Non-pigmented ciliary epithelial cell (primary cell): Measurements from ENCODE around the gene B4GALT6.
"Not testable (repeated sequence)": the region's sequence is repeated elsewhere in the genome, so short reads cannot be mapped to it uniquely, and the experiment has no call there.

Source experiments
- DNase-seq: peaks from one replicate; pipeline ENCODE4 v3.0.0-alpha.2; 2010; ENCODE audit warnings: low read depth

B4GALT6 gene, protein sequence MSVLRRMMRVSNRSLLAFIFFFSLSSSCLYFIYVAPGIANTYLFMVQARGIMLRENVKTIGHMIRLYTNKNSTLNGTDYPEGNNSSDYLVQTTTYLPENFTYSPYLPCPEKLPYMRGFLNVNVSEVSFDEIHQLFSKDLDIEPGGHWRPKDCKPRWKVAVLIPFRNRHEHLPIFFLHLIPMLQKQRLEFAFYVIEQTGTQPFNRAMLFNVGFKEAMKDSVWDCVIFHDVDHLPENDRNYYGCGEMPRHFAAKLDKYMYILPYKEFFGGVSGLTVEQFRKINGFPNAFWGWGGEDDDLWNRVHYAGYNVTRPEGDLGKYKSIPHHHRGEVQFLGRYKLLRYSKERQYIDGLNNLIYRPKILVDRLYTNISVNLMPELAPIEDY

DNA sequence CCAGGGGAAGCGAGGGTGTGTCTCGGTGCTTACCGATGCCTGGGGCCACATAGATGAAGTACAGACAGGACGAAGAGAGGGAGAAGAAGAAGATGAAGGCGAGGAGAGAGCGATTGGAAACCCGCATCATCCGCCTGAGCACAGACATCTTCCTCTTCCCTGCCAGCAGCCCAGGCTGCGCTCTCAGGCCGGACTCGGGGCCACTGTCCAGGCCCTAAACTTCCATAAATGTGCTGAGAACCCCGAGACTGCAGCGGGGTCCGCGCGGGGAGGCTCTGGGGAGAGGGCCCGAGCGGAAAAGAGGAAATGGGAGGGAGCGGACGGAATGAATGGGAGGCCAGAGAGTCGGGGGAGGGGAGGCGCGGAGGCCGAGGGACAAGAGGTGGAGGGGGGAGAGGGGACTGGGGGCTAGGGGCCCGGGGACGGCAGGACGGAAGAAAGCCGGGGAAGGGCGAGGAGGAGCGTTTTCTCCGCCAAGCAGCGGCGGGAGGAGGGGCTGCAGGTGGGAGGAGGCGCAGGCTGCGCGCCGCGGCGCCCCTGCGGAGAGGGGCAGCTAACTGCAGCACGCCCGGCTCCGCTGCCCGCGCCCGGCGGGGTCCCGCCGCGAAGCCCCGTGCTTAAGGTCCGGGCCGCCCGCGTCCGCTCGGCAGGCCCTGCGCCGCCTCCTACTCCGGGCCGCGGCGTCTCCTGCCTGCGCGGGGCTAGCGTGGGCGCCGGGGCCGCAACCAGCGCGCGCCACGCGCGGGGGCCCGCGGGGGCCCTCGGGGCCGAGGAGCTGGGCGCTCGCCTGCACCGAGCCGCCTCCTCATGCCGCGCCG is at the start of gene B4GALT6:
Gene B4GALT6, minus strand, starts transcription at position 303 of the 818 bp plus-strand sequence. Its CDS starts 155 bp downstream, at position 148.
- DNase-seq = no peak

DNA sequence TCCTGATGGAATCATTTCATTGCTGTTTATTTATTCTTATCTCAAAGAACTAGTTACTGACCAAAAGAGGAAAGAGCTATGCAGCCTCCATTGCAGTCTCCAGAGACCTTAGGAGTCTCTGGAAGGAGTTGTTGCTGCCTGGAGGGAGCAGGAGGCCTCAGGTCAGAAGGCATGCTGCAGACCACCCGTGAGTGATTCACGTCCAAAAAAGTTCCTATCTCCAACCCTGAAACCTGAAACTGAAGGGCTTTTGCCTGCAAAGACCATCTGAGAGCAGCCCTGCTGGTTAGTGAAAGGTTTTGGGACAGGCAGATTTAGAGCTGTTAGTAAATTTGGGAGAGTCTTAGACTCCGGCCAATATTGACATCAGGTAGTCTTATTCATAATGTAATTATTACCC is 47.2 kb upstream of the B4GALT6 start:
- no peak for DNase-seq

DNA sequence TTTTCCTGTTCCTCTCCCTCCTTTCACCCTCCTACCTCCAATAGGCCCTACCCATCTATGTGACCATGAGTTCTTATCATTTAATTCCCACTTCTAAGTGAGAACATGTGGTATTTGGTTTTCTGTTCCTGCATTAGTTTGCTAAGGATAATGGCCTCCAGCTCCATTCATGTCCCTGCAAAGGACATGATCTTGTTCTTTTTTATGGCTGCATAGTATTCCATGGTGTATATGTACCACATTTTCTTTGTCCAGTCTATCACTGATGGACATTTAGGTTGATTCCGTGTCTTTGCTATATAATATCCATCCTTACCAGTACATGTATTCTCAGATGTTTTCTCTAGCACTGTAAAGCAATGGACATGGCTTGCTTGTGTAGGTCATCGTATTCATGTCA is 44.8 kb upstream of the B4GALT6 start:
- DNase-seq = not testable (repeated sequence)

DNA sequence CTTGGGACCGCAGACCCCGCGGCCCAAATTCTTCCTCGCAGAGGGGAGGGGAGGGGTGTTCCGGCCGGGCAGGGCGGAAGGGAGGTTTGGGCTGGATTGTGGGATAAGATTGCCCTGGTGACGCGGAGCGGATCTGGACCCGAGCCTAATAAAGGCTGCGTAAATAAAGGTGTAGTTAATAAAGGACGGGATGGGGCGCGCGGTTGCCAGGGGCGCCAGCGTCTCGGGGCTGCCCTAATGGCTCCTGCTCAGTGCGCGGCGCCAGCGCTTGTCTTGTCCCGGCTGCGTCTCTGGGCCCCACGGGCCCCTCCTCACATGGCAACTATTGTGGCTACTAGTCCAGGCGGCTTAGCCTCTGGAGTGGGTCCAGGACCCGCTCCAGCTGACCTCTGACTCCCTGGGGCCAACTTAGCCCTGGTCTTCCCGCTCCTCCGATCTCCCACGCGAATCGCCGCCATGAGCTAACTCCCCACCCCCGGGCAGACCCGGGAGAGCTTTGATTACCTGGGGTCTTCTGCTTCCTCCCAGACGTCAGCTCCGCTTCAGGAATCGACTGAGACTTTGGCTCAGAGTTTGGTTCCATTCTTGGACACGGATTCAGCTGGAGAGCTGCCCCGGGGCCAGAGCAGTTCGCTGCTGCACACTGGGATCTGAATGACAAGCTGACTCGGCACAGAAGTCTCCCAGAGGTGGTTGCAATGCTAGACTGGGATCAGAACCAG is 39.8 kb upstream of the B4GALT6 start:
- DNase-seq = no peak

DNA sequence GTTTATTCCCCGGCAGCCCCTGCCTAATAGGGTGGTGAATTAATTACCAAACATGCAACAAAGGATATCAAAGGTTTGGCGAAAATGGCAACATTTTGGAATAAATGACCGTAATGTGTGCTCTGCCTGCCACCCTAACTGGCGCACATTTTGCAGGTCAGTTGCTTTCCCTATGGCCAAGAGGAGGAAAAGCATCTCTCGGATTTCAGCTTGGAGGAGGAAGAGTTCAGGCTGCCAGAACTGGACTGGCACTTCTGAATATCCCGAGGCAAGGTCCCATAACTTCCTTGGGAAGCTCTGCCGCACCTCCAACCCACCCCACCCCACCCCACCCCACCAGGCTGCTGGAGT is 39.2 kb upstream of the B4GALT6 start:
- DNase-seq = no peak

DNA sequence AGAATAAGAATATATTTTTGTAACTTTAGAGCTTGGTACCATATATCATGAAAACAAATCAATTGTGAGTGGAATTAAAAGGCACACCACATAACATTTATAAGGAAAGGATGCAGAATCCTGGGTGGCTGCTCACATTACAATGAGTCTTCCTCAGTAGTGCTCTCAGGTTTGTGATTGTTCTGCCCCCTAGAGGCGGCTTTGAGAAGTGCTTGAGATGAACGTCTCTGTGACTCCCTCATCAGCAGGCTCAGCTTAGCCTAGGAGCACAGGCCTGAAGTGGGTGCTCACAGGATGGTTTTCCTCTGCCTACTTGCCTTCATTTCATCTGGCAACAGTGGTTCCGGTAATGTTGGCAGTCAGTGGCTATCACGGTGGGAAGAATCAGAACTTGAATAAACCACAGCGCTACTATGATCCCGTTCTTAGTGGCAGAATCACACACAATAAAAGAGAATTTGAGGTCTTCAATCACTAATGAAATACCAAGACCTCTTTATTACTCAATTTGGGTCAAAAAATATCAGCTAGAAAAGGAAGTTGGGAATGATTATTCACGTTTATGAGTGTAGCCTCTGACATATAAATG is 38.1 kb upstream of the B4GALT6 start:
- peak; percentile 50 for DNase-seq

DNA sequence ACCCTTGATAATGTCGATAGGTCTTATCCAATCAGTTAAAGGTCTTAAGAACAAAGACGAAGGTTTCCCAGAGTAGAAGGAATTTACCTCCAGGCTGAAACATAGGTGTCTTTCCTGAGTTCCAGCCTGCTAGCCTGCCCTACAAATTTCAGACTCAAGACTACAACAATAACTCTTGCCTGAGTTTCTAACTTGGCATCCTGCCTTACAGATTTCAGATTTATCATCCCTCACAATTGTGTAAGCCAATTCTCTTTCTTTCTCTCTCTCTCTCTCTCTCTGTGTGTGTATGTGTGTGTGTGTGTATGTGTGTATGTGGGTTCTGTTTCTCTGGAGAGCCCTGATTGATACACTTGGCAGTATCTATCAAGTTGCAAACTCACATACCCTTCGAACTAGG is 37.2 kb upstream of the B4GALT6 start:
- no peak for DNase-seq

DNA sequence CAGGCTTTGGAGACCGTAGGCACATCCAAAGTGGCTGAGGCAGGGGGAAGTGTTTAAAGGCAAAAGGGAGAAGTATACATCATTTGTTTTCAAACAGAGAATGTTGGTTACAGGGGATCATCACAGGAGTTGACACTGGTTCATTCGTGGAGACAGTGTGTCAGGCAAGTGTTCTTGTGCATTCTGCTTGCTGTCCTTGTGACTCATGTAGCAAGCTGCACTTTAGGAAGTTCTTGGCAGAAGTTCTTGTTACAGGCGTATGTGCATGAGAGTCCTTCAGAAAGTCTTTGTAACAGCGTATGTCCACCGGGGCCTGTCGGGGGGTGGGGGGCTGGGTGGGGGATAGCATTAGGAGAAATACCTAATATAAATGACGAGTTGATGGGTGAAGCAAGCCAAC is 36.5 kb upstream of the B4GALT6 start:
- DNase-seq = no peak

DNA sequence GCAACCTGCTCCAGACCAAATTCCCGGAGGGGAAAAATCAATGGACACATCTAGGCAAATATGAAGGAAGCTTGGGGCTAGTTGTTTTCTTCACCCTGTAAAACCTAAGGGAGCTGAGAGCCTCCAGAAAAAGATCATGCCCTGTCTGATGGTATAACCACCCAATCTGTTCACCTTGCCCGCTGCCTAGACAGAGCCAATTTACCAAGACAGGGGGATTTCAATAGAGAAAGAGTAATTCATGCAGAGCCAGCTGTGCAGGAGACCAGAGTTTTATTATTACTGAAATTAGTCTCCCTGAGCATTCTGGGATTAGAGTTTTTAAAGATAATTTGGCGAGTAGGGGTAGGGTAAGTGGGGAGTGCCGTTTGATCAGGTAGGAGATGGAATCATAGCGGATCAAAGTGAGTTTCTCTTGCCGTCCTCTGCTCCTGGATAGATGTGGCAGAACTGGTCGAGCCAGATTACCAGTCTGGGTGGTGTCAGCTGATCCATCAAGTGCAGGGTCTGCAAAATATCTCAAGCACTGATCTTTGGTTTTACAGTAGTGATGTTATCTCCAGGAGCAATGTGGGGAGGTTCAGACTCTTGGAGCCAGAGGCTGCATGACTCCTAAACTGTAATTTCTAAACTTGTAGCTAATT is 35.1 kb upstream of the B4GALT6 start:
- no peak for DNase-seq

DNA sequence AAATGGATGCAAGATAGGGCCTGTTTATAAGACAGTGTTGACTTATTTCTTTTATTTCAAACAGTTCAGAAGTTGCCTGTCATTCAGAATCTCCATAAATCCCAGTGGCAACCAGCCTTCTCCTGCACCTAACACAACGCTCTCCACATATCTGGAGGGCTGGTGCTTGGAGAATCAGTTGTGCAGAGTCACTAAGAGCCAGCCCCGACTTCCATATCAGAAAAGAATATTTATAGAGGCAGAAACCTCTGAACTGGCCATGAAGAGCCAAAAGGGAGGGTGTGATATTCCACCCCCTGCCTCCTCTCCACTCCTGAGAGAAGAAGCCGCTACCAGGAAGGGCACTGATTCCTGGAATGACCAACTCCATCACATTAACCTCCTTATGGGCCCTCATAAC is 34.0 kb upstream of the B4GALT6 start:
- no peak for DNase-seq

DNA sequence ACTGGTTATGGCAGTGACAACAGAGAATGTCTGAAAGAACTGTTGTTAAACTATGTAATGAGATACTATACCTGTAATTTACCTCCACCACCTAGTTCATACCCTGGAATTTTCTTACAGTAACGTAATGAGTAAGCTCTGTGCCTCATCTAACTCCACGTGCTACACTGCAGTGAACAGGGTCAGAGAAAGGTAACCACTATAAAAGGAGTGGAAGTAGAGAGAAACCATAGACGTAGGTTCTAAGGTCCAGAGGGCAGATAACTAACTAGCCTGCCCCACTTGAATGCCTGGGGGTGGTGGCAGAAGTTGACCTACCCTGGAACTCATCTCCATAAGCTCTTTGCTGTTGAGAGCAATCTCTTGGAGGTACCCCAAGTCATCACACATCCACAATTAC is 32.0 kb upstream of the B4GALT6 start:
- DNase-seq = no peak

DNA sequence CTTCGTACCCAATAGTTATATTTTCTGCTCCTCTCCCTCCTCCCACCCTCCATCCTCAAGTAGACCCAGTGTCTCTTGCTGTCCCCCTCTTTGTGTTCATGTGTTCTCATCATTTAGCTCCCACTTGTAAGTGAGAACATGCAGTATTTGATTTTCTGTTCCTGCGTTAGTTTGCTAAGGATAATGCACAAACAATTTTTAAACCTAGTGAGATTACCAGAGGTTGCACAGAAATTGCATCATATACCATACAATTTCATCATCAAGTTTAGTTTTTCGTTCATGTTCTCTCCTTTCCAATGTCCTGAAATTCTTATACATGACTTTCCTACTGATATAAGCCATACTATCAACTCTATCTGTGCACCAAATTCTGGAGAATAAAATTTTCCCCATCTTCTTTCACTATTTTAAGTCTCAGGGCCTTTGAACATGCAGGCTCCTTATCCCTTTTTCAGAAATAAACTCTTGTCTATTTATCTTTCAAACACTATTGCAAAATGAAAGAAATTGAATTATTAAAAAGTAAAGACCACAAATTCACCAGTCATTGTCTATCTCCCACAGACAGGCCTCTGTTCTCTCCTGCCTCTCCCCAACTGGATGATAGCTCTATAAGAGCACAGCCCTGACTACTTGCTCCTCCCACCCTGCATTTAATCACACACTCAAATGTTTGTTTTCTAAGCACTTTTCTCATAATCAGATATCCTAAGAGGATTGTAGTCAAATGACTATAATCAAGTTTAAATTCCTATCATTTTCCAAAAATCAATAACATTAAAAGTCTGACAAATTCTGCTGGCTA is 27.2 kb upstream of the B4GALT6 start:
- DNase-seq = no peak

DNA sequence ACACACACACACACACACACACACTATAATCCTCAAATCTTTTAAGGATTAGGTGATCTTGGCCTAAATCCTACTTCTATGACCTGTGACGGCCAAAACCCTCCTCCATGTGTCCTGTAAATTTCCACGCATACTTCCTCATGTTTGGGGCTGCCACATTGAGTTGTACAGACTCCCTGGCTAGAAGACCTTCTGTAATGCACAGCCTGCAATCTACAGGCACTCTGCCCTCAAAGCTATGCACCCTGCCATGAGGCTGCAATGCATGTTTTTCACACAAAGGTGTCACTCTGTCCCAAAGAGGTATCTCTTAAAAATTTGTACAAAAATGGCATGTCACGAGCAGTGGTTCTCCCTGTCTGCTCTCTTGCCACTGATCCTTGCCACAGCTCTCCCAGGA is 26.4 kb upstream of the B4GALT6 start:
- DNase-seq = no peak

DNA sequence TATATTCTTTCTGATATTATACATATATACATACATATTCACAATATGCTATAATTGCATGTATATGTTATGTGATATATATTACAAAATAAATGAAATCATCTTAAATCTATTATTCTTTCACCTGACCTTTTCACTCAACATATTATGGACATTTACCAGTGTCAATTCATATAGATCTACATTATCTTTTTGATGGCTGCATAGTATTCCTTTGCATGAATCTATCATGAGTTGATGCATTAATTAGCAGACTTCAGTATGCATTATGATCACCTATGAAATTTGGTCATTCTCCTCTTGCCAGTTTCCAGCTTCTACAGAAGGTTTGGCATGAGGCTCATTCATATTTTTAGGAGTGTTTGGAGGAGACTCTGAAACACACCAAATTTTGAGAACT is 23.4 kb upstream of the B4GALT6 start:
- DNase-seq = no peak

DNA sequence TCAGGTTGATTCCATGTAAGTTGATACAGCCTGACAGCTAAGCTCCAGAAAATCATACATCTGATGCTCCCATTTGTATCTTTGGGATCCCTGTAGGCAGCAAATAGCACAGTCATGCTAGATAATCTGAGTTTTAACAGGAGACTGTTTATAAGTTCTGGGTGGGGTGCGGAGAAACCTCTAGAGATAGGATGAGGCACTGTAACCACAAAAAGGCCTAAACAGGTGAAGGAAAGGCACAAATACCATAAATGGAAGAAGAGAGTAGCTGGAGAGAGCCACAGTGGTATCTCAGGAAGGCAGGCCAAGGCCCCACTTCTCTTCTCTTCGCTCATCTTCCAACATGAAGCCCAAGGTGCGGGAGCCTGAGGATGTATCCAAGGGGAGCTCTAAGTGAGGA is 18.1 kb upstream of the B4GALT6 start:
- DNase-seq = no peak

DNA sequence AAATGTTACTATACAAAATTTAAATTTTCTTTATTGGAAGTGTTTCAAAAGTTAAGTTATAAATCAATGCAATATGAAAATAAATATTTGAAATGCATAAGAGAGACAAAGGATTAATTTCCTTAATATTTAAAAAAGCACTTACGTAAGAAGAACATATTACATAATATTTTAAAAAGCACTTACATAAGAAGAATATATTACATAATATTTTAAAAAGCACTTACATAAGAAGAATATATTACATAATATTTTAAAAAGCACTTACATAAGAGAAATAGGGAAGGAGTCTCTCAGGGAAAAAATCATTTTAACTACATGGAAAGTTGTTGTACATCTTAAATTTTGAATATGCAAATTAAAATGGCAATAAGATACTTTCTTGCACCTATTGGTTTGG is 17.4 kb upstream of the B4GALT6 start:
- no peak for DNase-seq

DNA sequence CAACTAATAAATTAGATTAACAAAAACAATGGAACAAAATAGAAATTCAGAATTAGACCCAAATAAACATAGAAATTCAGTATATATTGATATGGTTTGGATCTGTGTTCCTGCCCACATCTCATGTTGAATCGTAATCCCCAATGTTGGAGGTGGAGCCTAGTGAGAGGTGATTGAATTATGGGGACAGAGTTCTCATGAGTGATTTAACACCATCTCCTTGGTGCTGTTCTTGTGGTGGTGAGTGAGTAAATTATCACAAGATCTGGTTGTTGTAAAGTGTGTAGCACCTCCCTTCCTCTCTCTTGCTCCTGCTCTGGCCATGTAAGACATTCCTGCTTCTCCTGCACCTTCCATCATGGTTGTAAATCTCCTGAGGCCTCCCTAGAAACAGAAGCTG is 16.6 kb upstream of the B4GALT6 start:
- DNase-seq = no peak

DNA sequence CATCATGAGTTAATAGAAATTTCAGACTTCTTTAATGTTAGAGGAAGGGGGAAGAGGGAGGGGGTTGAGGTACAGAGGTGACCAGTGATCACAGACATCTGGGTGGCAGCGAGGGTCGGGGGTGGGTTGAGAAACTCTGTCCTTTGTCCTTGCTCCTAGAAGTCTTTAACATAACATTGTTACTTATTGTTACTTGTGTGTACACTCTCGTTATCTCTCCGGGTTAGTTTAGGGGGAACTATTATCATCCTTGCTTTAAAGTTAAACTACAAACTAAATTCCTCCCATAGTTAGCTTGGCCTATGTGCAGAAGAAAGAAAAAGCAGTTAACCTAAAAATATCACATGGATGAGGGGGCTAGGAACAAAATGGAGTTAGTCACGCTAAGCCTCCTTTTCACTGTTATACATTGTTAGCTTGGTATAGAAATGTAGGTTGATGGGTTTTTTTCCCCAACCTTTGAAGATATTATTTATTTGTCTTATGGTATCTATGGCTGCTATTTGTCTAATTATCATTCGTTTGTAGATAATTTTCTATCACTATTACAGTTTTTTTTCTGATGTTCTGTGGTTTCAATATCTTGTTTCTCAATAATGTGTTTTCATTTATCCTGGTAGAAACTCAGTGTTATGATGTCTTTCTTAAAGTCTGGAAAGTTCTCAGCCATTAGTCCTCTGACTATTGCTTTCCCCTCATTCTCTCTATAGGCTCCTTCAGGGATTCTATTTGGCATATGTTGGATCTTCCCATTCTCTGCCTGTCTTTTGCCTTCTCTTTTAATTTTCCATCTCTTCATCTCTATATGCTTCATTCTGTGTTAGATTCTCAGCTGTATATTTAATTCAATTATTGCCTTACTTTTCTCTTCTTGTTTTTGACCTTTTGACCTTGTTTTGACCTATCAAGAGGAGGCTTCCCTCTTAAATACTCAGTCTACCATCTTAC is 13.2 kb upstream of the B4GALT6 start:
- no peak for DNase-seq

DNA sequence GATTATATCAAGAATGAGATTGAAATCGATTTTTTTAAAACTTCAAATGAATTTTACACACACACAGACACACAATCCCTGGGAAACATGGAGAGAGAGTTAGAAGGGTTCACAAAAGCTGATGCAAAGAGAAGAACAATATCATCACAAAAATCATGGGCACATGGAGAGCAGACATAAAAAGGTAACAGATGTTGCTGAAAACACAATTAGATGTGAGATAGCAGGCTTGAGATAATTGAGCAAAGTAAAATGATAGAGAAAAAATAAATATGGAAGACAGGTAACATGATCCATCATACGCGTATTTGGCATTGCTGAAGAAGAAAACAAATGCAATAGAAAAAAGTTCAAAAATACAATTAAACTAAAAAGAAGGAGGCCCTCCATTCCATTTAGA is 11.6 kb upstream of the B4GALT6 start:
- no peak for DNase-seq

DNA sequence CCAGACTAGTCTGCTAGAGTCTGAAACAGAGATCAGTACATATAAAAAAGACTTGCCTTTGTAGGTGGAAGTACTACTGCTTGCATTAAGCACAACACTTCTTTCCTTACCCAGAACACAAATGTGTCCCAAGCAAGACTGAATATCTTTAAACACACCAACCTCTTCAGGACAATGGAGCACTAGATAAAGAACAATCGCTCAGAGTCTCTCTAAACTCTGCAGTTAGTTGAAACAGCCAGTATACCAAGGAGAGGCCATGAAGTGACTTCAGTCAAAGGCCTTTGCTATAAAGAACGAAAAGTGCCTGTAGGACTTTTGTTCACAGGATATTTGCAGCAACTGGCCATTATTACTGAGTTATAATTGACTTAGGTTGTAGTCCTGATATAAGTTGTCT is 9.9 kb upstream of the B4GALT6 start:
- no peak for DNase-seq
